Chondrocyte (in vitro differentiated cells): ENCODE data around the gene GGT6. TPM values are rescaled to one million over a fixed set of nuclear protein-coding genes. Genes with fewer than 3 reads are reported as not detected.

Source experiments
- DNase-seq: peaks from one replicate; pipeline ENCODE4 v3.0.0; 2021; ENCODE audit warnings: mixed read lengths, low spot score
- H3K27ac Mint-ChIP-seq: one replicate; pipeline ENCODE4 v1.8.0; 2021; ENCODE audit warnings: mild to moderate bottlenecking, moderate library complexity, mixed read lengths; ENCODE audit not compliant: unreplicated experiment
- H3K27me3 Mint-ChIP-seq: 2 replicates; pipeline ENCODE4 v1.8.0; 2021; ENCODE audit warnings: low read depth, mixed read lengths
- H3K36me3 Mint-ChIP-seq: 2 replicates; pipeline ENCODE4 v1.8.0; 2021; ENCODE audit warnings: low read depth, mixed read lengths
- H3K4me1 Mint-ChIP-seq: 2 replicates; pipeline ENCODE4 v1.8.0; 2021; ENCODE audit warnings: low read depth, mild to moderate bottlenecking, mixed read lengths
- H3K4me3 Mint-ChIP-seq: one replicate; pipeline ENCODE4 v1.8.0; 2021; ENCODE audit warnings: mild to moderate bottlenecking, moderate library complexity, mixed read lengths; ENCODE audit not compliant: unreplicated experiment
- H3K9me3 Mint-ChIP-seq: 2 replicates; pipeline ENCODE4 v1.8.0; 2021; ENCODE audit warnings: low read depth, mixed read lengths
- CTCF ChIP-seq: fragments of 200-600 bp; sonication (generic); IDR thresholded peaks from 2 replicates; pipeline ENCODE4 v1.5.0; 2021; ENCODE audit warnings: antibody characterized with exemption, mild to moderate bottlenecking, moderate library complexity
- total RNA-seq: library from RNA; stranded (reverse); gene quantifications from 3 replicates; pipeline ENCODE4 v1.2.1, GENCODE V29; 2021

GGT6 gene
- total RNA-seq, 1 donor from 2014 or later, result not detected

- peaks cover 7% of the 10 kb centered on the region for H3K27me3 Mint-ChIP-seq
- no peaks in the 10 kb centered on the region for H3K9me3 Mint-ChIP-seq
- DNase-seq, result no peak
- TF ChIP-seq CTCF, result no peak
- no peak overlapping the region for H3K4me3 Mint-ChIP-seq
- no peaks in the 10 kb centered on the region for H3K36me3 Mint-ChIP-seq
- H3K27ac Mint-ChIP-seq, result no peak overlapping the region
- H3K4me1 Mint-ChIP-seq, result no peaks in the 10 kb centered on the region
These were observed 49.0 kb downstream of the GGT6 start for GRCh38 chr17:4511199-4511932.

GRCh38 chr17:4510618-4510941 is 49.8 kb downstream of the GGT6 start:
- Mint-ChIP-seq H3K36me3 (no peaks in the 10 kb centered on the region), H3K4me1 (no peaks in the 10 kb centered on the region), H3K4me3 (no peak overlapping the region), H3K9me3 (no peaks in the 10 kb centered on the region), H3K27ac (no peak overlapping the region), H3K27me3 (peaks cover 7% of the 10 kb centered on the region)
- TF ChIP-seq CTCF, result no peak
- DNase-seq, result no peak

GRCh38 chr17:4509923-4510617 is 50.3 kb downstream of the GGT6 start:
- Mint-ChIP-seq H3K9me3 (no peaks in the 10 kb centered on the region), H3K27ac (no peak overlapping the region), H3K4me1 (no peaks in the 10 kb centered on the region), H3K4me3 (no peak overlapping the region), H3K36me3 (no peaks in the 10 kb centered on the region), H3K27me3 (peaks cover 9% of the 10 kb centered on the region)
- no peak for DNase-seq
- TF ChIP-seq CTCF, result no peak

- Mint-ChIP-seq H3K27me3 (peaks cover 13% of the 10 kb centered on the region), H3K9me3 (no peaks in the 10 kb centered on the region), H3K4me1 (no peaks in the 10 kb centered on the region), H3K36me3 (no peaks in the 10 kb centered on the region), H3K4me3 (no peak overlapping the region), H3K27ac (no peak overlapping the region)
- TF ChIP-seq CTCF, result no peak
- no peak for DNase-seq
These were observed 51.0 kb downstream of the GGT6 start for GRCh38 chr17:4509401-4509800.

GRCh38 chr17:4508207-4508606 is 52.2 kb downstream of the GGT6 start:
- Mint-ChIP-seq H3K9me3 (no peaks in the 10 kb centered on the region), H3K36me3 (no peaks in the 10 kb centered on the region), H3K27me3 (peaks cover 16% of the 10 kb centered on the region), H3K4me3 (no peak overlapping the region), H3K4me1 (no peaks in the 10 kb centered on the region), H3K27ac (no peak overlapping the region)
- TF ChIP-seq CTCF, result no peak
- DNase-seq, result no peak
